ENCODE measurements around the gene TTC1. TPM values are rescaled to one million over a fixed set of nuclear protein-coding genes. Genes with fewer than 3 reads are reported as not detected.

Gene TTC1
- total RNA-seq, 1 experiment from 2014 or later: 84.6 TPM

- ChIA-PET CTCF (interaction anchor here (0.6 to 10.1 kb wide), 16 partner anchors 8 to 580 kb away, joined by 3 to 175 read pairs (median 5); no protein-coding TSS in a partner anchor), POLR2A (interaction anchor here (0.9 to 2.2 kb wide), 4 partner anchors 14 to 322 kb away, joined by 3 to 23 read pairs (median 7); partner anchors contain the start of gene TTC1)
- H3K27ac Mint-ChIP-seq (ENCODE audit: low read depth, unreplicated experiment): no peak overlapping the region
- no TSS peak for BruUV-seq (replicated peaks)
- H3K27me3 Mint-ChIP-seq (ENCODE audit: insufficient read depth, unreplicated experiment): no peaks in the 10 kb centered on the region
- peaks cover 91% of the 10 kb centered on the region for H3K36me3 Mint-ChIP-seq (ENCODE audit: insufficient read depth, unreplicated experiment)
- H3K9me3 Mint-ChIP-seq (ENCODE audit: unreplicated experiment): no peaks in the 10 kb centered on the region
- no peak overlapping the region for H3K4me3 Mint-ChIP-seq (ENCODE audit: unreplicated experiment)
- intact Hi-C loops (cut with micrococcal nuclease): loop anchor here (5.0 kb wide), 2 partner anchors 59 to 219 kb away; no protein-coding TSS in a partner anchor
- no peak for DNase-seq (ENCODE audit: unreplicated experiment)
- TF ChIP-seq, protein P1, sequence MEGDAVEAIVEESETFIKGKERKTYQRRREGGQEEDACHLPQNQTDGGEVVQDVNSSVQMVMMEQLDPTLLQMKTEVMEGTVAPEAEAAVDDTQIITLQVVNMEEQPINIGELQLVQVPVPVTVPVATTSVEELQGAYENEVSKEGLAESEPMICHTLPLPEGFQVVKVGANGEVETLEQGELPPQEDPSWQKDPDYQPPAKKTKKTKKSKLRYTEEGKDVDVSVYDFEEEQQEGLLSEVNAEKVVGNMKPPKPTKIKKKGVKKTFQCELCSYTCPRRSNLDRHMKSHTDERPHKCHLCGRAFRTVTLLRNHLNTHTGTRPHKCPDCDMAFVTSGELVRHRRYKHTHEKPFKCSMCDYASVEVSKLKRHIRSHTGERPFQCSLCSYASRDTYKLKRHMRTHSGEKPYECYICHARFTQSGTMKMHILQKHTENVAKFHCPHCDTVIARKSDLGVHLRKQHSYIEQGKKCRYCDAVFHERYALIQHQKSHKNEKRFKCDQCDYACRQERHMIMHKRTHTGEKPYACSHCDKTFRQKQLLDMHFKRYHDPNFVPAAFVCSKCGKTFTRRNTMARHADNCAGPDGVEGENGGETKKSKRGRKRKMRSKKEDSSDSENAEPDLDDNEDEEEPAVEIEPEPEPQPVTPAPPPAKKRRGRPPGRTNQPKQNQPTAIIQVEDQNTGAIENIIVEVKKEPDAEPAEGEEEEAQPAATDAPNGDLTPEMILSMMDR (IDR thresholded peaks at IDR 0.05; ENCODE audit: unreplicated experiment): no peak
- peaks cover 13% of the 10 kb centered on the region for H3K4me1 Mint-ChIP-seq (ENCODE audit: insufficient read depth, unreplicated experiment)
Measured at GRCh38 chr5:160023007-160023907, 14.3 kb downstream of the TTC1 start.

DNA sequence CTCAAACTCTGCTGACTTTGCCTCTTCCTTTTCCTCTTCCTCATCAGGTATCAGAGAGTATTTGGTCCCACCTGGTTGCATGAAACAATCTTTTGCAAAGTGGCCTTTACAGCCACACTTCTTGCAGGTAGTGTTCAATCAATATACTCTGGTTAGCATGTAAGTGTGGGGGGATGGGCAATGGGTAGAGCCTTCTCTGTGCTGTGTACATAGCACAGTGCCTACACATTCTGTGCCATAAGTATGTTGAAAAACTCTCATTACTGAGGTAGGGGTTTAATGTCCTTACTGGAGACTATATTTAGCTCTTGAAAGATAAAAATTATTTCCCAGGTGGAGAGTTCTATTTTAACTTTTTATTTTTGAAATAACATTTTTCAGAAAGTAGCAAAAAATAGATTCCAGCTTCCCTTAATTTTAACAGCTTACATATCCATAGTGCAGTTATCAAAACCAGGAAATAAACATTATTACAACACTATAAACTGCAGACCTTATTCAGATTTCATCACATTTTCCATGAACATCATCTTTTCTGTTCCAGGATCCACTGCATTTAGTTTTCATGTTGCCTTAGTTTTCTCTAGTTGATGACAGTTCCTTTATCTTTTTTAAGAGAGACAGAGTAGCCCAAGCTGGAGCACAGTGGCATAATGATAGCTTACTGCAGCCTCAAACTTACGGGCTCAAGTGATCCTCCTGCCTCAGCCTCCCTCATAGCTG lies 15.1 kb downstream of the TTC1 start:
- no peaks in the 10 kb centered on the region for H3K27me3 Mint-ChIP-seq (ENCODE audit: insufficient read depth, unreplicated experiment)
- intact Hi-C loops (cut with micrococcal nuclease): loop anchor here (5.0 kb wide), 2 partner anchors 58 to 218 kb away; no protein-coding TSS in a partner anchor
- ChIA-PET CTCF (interaction anchor here (0.6 to 10.1 kb wide), 16 partner anchors 8 to 788 kb away, joined by 3 to 175 read pairs (median 4); no protein-coding TSS in a partner anchor), POLR2A (interaction anchor here (0.6 to 1.5 kb wide), 3 partner anchors 14 to 395 kb away, joined by 3 to 5 read pairs (median 3); partner anchors contain the start of gene SLU7)
- peaks cover 13% of the 10 kb centered on the region for H3K4me1 Mint-ChIP-seq (ENCODE audit: insufficient read depth, unreplicated experiment)
- H3K36me3 Mint-ChIP-seq (ENCODE audit: insufficient read depth, unreplicated experiment): peaks cover 91% of the 10 kb centered on the region
- BruUV-seq (replicated peaks): no TSS peak
- no peak overlapping the region for H3K4me3 Mint-ChIP-seq (ENCODE audit: unreplicated experiment)
- H3K9me3 Mint-ChIP-seq (ENCODE audit: unreplicated experiment): no peaks in the 10 kb centered on the region
- H3K27ac Mint-ChIP-seq (ENCODE audit: low read depth, unreplicated experiment): no peak overlapping the region
- no peak for DNase-seq (ENCODE audit: unreplicated experiment)
- TF ChIP-seq, protein P1 (IDR thresholded peaks at IDR 0.05; ENCODE audit: unreplicated experiment): no peak

- Mint-ChIP-seq H3K27me3 (ENCODE audit: insufficient read depth, unreplicated experiment) (no peaks in the 10 kb centered on the region), H3K9me3 (ENCODE audit: unreplicated experiment) (no peaks in the 10 kb centered on the region), H3K4me1 (ENCODE audit: insufficient read depth, unreplicated experiment) (no peaks in the 10 kb centered on the region), H3K27ac (ENCODE audit: low read depth, unreplicated experiment) (no peak overlapping the region), H3K4me3 (ENCODE audit: unreplicated experiment) (no peak overlapping the region), H3K36me3 (ENCODE audit: insufficient read depth, unreplicated experiment) (peaks cover 64% of the 10 kb centered on the region)
- ChIA-PET POLR2A (no interaction called here), CTCF (interaction anchor here (0.6 kb wide), 1 partner anchor 363 kb away, joined by 3 read pairs; no protein-coding TSS in a partner anchor)
- TF ChIP-seq, protein P1 (IDR thresholded peaks at IDR 0.05; ENCODE audit: unreplicated experiment): no peak
- BruUV-seq (replicated peaks): no TSS peak
- DNase-seq (ENCODE audit: unreplicated experiment): no peak
- intact Hi-C loops (cut with micrococcal nuclease): no loop called here
Measured at GRCh38 chr5:160029004-160029403, 20.1 kb downstream of the TTC1 start.
